Activated T-helper 1 cell treated with Interleukin-2 at 50 U/mL for 16 hours (primary cell): ENCODE data around the gene ZNF334.

Experiments
- DNase-seq: peaks from one replicate; pipeline ENCODE4 v3.0.0-alpha.2; 2020; ENCODE audit warnings: low read depth

ZNF334 gene

DNA sequence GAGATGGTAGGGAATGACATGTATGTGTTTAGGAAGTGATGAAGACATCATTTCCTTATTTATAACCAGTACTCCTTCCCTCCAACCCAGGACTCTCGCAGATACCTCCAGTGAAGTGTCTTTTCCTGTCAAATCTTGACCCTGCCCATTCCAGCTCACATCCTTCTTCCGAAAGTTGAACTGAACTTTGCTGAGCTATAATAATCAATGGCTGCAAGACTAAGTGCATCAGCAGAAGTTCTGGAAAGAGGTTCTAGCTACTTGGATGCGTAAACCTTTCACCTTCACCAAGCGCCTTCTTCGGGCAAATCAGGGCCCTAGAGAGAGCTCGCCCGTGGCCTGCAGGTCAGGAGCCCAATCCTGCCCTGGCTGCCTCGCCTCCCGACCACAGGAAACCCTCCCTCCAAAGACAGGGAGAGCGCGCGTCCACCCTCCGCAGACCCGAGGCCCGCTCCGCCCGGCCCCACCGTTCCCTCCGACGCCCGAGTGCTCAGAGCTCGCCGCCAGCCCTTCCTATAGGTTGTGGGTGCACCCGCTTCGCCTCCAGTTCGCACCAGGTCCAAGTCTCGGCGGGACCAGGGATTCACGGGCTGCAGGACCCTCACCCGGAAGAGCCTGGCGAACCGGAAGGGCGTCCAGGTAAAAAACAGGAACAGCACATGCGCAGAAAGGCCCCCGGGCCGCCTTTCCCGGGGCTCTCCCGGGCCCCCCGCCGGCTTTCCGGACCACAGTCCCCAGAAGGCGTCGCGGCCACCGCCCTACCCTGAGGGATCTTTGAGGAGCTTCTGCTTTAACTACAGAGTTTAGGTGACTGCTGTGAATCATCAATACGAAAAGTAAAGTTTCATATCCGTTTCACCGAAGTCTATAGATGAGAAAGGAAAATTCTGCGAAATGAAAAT lies at the start of gene ZNF334:
TSS of gene ZNF334 (minus strand) at position 617 of the 902 bp plus-strand sequence. CDS start 1,457 bp downstream, outside the sequence.
- no peak for DNase-seq

- DNase-seq, result no peak
Observed at GRCh38 chr20:46562373-46563169, 49.2 kb upstream of the ZNF334 start.

DNA sequence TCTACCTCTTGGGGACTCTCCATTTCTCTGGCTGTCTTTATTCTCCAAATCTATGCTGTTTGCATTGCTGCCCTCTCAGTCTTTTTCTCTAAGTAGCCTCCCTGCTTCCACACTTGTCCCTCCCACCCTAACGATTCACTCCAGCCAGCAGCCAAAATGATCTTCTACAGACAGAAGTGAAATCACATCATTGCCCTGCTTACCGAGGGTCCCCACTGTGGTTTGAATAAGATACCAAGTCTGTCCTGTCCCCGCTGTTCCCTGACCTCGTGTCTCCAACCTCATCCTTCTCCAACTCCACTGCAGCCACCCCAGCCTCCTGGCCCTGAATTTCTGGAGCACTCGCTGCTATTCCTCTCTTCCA lies 48.6 kb upstream of the ZNF334 start:
- DNase-seq, result no peak

- DNase-seq, result no peak
Observed at GRCh38 chr20:46559685-46560440, 46.5 kb upstream of the ZNF334 start.

DNA sequence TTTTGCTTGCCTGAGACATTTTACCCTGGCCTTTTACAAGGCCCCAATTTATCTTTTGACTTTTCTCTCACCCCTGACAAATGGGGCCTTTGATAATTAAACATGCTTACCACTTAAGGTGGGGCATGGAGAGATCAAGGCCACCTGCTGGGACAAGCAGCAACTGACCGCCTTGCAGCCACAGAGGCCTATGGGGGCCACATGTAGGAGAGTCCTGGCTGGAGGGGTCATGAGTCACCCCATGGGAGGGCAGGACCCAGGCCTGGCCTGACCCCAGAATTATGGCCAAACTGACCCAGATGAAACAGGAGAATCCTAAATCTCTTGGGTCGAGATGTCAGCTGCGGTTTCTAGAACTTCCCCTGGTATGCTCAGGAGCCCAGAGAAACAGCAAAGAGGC lies 45.6 kb upstream of the ZNF334 start:
- DNase-seq, result no peak

DNA sequence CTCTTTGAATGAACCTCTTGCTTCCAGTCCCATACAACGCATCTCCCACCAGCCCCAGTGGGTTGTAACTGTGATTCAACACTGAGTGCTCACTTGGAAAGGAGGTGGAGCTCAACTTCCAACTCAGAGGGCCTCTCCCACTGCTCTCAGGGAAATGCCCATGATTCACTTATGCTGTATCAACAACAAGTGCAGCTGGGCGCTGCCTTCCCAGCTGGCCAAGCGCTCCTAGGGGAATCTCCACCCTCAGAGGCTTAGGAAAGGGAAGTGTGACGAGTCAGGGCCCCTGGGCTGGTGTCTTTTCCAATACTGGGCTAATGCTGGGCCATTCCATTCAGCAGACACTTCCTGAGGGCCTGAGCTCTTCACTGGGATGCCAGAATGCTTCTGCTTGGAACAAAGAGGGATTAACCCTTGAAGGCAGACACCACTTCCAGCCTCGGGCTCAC lies 45.2 kb upstream of the ZNF334 start:
- no peak for DNase-seq

- DNase-seq, result no peak
Observed at GRCh38 chr20:46557231-46557956, 44.0 kb upstream of the ZNF334 start.

DNA sequence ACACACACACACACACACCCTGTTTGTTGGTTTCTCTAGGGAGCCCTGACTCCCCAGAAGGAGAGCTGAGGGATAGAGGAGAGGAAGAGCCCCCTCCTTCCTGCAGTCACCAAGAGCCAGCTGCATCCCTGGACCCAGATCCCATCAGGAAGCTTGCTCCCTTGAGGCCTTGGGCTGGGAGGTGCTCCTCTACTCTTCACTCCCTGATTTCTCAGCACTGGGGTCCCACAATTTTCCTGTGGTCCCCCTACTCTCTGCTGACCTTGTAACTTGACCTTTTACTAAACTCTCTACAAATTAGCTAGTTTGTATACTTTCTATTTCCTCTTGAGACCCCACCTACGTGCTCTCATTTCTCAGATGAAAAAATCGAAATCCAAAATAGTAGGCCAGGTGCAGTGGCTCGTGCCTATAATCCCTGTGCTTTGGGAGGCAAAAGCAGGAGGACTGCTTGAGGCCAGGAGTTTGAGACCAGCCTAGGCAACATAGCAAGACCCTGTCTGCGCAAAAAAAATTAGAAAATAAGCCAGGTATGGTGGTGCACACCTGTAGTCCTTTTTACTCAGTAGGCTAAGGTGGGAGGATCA lies 42.1 kb upstream of the ZNF334 start:
- DNase-seq, result no peak

GRCh38 chr20:46554828-46555227 lies 41.5 kb upstream of the ZNF334 start:
- no peak for DNase-seq

DNA sequence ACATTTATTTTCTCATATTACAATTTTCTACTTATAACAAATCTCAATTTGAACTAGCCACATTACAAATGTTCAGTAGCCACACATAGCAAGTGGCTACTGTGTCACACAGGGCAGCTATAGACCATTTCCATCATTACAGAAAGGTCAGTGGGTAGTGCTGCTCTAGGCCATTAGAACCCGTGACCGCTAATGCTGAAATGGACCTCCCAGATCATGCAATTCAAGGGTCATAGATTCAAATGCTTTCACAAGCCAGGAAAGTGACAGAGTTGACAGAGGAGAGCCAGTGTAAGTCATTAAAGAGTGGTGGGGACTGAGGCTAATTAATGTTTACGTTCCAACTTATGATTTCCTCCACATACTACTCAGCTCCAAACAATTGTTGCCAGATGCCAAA lies 40.6 kb upstream of the ZNF334 start:
- no peak for DNase-seq

DNA sequence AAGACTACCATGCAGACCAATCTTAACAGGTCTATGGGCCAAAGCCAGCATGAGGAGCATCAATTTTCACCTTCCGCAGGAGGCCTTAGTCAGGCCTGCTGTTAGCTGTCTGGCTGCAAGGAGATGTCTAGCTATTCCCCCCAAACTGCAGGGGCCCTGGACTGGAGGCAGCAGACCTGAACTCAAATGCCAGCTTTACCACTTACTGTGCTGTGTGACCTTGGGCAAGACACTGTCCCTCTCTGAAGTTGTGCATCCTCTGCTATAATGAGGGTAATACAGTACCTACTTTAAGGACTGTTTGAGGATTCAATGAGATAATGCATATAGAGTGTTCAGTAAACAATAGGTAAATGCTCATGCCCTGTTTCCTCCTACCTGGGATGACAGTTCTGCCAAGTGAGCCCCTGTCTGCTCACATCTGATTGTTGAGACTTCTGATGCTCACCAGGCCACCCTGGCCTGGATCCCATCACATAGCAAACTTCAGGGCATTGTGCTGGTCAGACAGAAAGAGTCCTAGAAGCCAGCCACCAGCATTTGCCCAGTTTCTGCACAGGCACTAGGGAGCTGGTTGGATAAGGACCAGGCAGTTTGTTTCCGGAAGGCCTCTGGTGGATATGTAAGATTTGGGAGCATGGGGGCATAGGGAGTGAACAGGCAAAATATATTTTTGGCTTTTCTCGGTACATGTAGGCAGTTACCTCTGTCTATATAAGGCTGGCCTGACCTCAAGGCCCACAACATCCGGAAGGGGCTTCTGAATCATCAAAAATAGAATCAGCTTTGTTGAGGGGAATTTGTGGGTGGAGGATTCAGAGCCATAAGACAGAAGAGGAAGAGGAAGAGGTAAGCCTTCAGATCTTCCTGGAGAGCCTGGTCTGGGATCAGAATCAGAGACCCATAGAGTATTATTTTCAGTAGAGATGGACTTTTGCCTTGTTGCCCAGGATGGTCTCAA lies 39.4 kb upstream of the ZNF334 start:
- no peak for DNase-seq

DNA sequence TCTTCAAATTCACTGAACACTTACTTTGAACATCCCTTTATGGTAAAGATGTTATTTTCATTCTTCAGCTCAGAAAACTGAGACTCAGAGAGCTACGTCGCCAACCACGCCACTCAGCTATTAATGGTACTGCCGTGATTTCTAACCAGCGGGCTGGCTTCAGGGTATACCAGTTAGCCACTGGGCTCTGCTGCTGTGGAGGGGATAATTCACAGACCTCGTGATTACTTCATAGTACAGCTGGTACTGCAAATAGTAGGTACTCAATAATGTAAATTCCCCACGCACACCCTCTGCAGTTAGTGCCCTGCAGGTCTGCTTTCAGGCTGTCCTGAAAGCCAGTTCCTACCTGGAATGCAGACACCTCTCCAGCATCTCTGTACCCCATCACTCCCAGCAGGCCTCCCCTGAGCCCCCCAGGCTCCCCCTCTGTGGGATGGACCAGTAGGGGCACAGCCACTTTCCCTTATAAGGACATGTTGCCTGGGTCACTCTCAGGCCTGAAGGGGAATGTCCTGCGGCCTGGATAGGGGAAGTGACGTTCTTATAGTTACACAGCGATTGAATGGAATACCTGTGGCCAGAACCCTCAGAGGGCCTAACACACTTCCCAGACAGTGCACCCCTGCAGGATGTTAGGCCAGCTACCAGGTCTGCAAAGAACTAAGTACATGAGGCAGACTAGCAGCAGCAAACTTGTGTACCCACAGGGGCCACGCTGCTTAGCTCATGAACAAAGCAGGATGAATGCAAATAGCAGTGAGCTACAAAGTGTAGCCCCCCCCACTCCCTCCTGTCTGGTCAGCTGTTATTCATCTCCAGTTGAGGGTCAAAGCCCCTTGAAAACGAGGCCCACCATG lies 38.4 kb upstream of the ZNF334 start:
- no peak for DNase-seq

DNA sequence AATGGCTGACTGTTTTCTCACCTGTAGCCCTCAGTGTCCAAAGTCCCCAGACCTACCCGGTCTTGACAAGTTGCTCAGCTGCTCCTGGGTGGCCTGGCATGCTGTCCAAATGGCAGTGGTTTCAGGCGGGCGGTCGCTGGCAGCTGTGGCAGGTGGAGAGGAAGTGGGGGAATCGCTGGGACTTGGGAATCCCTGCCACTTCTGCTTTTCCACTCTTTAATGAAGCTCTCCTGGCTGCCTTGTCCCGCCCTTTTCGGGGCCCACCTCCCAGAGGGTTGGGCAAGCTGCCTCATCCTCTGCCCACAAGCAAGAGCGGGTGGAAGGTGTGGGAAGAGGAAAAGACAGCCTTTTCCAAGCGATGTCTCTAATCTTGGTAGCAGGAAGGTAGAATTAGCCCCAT lies 37.1 kb upstream of the ZNF334 start, which contains the start of gene OCSTAMP:
TSS of gene OCSTAMP (minus strand) at position 194 of the 400 bp plus-strand sequence. CDS start at position 100, 94 bp downstream.
- no peak for DNase-seq

DNA sequence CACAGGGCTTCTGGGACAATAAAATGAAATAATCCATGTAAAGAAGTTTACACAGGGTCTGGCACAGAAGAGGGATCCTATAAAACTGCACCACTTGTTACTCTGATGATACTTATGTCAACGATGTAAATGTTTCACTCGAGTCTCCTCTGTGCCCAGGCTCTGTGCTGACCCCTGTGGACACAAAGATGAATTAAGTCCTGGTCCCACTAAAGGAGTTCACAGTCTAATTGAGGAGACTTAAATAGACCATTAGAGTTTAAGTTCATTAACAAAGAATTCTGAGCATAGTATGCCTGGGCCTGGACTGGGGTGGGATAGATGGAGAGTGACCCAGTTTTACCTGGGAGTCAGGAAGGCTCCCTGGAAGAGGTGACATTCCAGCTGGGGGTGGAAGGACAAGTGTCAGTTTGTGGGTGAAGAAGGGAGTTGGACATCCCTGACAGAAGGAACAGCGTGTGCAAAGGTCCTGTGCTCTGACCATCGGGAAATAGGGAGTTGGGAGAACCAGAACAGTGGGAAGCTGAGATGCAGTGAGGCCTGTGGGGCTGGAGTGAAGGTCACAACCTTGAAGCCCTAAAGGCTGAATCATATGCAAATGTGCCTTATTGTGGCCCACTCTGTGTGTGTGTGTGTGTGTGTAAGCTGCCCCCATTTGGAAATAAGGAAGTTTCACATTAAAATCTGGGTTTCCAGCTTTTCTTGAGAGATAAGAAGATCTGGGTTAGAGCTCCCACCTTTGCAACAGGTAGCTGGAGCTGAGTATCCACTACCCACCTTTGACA lies 36.0 kb upstream of the ZNF334 start:
- no peak for DNase-seq

GRCh38 chr20:46548688-46549087 lies 35.3 kb upstream of the ZNF334 start:
- DNase-seq, result no peak

GRCh38 chr20:46547995-46548394 lies 34.6 kb upstream of the ZNF334 start:
- DNase-seq, result no peak

GRCh38 chr20:46546936-46547335 lies 33.6 kb upstream of the ZNF334 start:
- no peak for DNase-seq

- DNase-seq, result no peak
Observed at GRCh38 chr20:46546298-46546697, 32.9 kb upstream of the ZNF334 start.
